ENCODE measurements around the gene CYBC1.

- TF ChIP-seq CTCF (IDR thresholded peaks at IDR 0.05) (no peak), EP300 (IDR thresholded peaks at IDR 0.05) (no peak), POLR2A (IDR thresholded peaks at IDR 0.05) (no peak)
These were observed 29.8 kb upstream of the CYBC1 start for GRCh38 chr17:82480318-82480717.
